NCI-H2196 treated with DMSO at 0.1 percent for 48 hours (cell line): ENCODE measurements around the gene LINC00237.

ENCODE experiments used
- DNase-seq: peaks from one replicate; lab custom pipeline; 2025; ENCODE audit not compliant: unreplicated experiment; lab: John Stamatoyannopoulos, UW

LINC00237 gene

DNA sequence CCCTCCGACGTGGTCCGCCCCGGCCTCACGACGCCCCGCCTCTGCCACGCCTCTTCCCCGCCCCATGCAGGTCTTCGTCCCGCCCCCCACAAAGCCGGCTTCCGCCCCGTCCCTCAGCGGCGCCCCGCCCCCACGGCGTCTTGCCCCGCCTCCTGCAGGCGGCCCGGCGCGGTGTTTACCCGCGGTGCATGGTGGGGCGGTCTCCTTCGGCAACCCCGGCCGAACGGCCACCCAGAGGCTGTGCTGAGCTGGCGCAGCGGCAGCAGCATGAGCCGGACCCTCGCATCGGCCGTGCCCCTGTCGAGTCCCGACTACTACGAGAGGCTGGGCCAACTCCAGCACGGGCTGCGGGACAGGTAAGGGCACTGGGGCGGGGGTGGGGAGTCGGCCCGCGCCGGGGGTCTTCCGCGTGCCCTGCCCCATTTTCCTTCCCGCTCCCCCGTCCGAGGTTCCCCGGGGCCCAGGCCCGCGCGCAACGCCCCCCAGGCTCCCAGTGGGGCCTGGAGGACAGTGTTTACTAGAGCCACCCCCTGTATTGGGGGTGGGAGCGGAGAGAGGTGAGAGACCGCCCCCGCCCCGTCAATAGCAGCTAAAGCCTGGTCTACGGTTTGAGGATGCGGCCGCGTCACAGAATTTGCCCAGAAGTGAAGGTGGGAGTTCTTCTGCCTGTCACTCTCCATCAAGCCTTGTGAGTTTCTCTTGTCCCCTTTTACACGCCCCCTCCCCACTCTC is 19.9 kb upstream of the LINC00237 start, which contains the start of gene KIZ:
TSS of gene KIZ (plus strand) at position 234 of the 732 bp plus-strand sequence. CDS start at position 268, 34 bp downstream.
- DNase-seq = peak; percentile 93

DNA sequence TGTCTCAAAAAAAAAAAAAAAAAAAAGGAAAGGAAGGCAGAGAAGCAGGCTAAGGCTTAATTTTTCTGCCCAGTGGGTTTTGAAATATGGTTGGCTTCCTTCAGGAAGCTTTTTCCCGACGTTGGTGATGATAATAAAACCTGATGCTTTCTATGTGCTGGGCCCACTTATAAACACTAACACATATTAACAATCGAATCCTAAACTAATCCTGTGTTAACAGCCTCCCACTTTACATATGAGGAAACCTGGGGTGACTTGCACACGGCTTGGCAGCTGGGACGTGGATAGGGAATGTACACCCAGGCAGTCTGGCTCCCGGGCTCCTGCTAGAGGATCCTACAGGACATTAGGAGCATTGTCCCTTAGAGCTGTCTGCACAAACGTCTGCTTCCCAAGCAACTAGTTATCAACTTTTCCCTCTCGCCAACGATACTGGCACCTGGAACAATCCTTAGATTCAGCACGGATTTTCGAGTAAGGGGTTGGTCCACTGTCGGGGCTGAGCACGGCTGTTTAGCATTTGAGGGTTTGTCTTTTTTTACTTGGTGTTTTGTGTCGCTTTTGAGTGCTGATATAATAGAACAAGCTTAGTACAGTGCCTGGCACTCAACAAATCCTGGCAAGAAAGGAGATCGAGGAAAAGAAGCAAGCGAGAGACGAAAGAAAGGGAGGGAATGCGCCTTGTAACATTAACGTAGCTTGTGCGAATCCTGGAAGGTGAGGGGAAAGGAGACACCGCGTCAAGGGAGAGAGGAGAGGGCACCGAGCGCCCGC is 19.1 kb upstream of the LINC00237 start:
- peak; percentile 6 for DNase-seq

- DNase-seq = no peak
Measured at GRCh38 chr20:21124190-21124589, 18.0 kb upstream of the LINC00237 start.

DNA sequence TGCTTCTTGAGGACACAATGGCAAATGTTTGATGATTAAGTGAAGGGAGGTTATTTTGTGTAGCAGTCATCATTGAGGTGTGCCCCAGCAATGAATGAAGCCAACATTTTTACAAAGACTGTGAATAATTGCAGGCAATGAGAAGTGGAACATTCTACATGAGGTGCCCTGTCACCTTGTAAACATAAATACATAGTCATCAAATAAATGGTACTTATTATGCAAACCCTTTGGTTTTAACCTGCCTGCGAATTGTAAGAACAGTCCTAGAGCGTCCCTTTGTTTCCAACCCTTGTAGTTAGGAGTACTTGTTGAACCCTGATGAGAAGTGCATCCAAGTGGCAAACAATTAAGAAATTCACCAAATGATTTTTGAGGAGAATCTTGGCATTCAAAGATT is 12.6 kb upstream of the LINC00237 start:
- DNase-seq = no peak

DNA sequence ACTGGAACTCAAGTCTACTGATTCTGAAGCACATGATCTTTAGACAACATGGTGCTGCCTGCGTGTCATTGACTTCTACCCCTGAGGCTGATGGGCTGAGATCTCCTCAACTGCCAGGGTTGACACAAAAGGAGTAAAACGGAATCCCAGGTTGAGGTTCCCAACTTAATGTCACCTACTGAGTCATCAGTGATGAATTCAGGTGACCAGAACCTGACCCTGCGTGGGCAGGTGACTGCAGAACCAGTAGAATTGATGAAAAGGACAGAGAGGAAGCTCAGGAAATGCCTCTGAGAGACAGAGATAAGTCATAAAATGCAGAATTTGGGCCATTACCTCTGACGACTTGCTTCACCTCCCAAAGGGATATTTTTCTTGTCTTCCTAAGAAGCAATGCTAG is 12.0 kb upstream of the LINC00237 start:
- DNase-seq = no peak

DNA sequence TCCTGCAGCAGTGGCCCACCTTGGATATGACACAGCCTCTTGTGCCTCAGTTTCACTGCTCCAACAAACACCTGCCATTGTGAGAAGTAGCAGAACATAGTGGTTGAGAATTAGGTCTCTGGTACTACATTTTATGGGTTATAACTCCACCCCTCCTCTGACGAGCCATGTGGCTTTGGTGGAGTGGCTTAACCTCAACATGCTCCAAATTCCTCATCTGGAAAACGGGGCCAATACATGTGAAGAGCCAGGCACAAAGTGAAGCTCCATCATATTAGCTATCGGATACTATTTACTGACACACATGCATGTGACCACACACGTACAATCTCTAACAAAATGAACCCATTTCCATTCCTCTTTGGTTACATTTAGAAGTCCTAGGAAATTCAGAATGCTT is 11.4 kb upstream of the LINC00237 start:
- no peak for DNase-seq

GRCh38 chr20:21114584-21114983 is 8.4 kb upstream of the LINC00237 start:
- no peak for DNase-seq

DNA sequence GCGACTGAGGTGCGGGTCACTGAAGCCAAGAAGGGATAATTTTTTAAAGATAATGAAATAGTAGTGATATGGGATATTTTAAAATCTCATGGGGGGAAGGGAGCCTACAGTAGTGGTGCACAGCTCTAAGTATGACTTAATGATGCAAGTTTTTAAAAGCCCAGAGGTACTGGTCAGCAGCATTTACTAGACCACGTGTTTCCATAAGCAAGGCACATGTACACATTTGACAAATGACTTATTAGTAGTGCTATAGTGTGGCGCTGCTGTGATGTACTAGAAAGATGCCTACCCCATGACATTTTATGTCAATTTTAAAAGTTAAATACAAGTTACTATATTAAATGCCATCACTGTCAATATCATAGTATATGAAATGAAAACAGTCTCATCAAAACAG is 7.5 kb upstream of the LINC00237 start:
- DNase-seq = no peak

DNA sequence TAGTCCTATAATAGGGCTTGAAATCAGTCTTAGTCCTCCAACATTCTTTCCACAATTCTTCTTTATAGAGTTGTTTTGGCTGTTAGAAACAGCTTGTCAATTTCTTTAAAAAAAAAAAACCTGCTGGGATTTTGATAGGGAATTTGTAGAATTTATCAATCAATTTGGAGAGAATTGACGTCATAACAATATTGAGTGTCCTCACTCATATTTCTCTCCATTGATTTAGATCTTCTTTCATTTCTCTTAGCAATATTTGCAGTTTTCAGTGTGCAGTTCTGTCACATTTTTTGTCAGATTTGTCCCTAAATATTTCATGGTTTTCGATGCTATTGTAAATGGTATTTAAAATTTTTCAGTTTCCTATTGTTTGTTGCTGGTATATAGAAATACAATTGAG is 5.3 kb upstream of the LINC00237 start:
- no peak for DNase-seq

GRCh38 chr20:21110811-21111210 is 4.7 kb upstream of the LINC00237 start:
- no peak for DNase-seq

DNA sequence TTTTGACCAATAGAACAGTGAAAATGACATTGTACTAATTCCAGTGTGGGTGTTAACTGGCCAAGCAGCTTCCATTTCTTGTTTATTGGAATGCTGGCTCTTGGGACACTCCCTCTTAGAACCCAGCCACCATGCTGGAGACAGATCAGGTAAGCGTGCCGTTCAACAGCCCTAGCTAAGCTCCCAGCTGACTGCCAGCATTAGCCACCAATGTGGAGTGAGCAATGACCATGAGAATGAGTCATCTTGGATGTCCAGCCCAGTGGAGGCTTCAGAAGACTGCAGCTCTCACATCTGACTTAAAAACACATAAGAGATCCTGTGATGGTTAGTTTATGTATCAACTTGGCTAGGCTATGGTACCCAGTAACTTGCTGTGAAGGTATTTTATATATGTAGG is 3.0 kb upstream of the LINC00237 start:
- DNase-seq = no peak

- no peak for DNase-seq
Measured at GRCh38 chr20:21105429-21106170, 558 bp downstream of the LINC00237 start.

GRCh38 chr20:21104921-21105320 is 1.2 kb downstream of the LINC00237 start:
- DNase-seq = no peak

- no peak for DNase-seq
Measured at GRCh38 chr20:21104466-21104761, 1.7 kb downstream of the LINC00237 start.

DNA sequence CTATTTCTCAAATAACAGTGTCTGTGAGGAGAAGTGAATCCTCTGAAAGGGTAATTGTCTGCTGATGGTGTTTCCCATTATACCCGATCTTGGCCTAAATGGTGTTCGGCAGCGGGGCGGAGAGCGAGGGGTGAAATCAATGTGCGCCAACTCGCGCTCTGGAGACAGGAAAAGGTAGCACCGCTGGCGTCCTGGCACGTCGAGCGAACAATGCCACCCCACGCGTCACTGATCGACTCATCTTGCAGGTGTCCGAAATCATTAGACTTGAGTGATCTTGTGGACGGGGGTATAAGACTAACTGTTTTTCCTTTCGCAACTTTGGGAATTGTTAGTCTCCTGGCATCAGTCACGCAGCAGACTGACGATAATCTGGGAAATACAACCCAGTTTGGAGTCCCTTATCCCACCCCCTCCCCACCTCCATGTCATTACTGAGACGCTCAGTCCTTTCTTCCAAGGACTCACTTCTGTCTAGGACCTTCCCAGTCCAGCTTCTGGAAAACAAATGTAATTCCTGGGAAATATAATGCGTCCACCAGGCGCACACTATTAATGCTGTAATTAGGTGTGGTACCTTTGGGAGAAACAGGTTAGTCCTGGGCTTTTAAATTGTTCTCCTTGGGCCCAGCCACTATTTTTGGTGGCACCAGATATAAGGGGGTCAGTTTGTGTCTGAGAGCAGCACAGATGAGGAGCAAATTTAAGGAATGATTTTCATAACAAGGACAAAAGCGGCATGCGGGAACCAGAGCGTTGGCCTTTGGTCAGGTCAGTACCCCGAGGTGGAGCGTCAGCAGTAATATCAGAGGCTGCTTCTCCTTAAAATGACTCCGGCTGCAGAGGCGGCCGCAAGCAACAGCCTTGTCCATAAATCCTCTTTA is 2.3 kb downstream of the LINC00237 start:
- DNase-seq = no peak

DNA sequence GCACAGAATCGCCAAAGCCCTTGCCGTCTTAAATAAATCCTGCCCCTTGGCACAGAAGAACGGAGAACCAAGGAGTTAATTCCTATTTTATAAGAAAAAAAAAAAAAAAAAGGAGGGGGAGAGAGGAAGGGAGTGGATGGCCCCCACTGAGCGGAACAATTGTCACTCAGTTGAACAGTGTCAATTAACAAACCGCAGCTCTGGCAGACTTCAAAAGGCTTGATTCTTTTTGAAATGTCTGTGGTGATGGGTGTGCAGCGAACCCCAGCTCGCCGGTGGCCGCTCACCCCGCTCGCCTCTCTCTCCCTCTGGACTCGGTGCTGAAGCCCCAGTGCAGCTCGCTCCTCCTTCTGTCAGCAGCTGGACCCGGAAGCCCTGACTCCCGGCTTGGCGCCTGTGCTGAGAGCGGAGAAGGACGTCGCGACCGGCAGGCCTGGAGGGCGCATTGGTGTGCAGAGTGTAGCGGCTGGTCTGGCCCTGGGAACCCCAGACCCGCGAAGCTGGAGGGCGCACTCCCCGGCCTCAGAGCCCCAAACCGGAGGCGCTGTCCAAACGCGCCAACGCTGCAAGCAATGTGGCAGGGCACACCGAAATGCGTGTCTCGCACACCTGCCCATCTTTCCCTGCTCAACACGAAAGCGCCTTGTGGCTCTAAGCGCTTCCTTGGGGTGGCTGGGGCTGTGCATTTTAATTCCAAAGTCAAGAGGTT is 3.4 kb downstream of the LINC00237 start:
- DNase-seq = no peak

DNA sequence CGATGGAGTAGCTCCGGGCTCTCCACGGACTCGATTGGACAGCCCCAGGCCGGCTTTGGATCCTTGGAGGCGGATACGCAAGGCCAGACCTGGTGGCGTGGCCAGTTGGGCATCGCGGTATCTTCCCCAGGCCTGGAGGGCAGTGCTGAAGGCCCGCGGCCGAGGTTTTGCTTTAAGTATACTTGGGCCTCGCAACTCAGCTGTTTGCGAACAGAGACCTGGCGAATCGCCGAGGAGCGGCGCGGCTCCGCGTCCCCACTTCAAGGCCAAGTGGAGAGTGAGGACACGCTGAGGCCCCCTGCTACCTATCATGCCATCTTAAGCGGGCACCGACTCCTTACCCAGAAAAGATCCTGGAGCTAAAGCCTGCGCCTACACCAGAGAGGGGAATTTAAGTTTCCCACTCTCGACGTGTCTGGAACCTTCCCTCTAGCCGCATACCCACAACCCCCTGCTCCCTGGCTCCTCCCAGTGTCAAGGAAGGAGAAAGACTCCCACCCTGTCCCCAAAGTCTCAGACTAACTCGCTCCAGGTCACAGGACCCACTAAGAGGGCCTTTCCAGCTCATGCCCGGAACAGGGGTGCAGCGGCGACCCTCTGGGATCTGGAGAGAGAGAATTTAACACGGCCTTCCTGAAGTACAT is 4.1 kb downstream of the LINC00237 start:
- DNase-seq = no peak

DNA sequence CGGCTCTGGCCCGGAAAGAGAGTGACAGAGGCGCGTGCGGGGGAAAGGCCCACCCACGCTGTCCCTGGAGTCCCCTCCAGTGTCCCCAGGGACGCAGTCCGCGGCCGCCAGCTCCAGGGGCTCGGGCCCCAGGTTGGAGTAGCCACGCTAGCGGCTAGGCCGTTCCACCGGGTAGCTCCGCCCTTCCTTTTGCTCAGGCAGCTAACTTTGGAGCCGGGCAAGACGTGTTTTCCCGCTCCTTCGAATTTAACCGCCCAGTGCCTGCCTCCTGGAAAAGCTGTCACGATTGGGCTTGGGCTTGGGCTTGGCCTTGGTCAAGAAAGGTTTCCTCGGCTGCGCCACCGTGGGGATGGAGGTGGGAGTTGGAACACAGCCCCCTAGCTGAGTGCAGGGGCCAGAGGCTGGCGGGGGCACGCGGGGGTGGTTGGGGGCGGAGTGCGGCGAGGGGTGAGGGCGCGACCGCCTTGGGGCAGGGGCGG is 4.7 kb downstream of the LINC00237 start:
- DNase-seq = no peak

- no peak for DNase-seq
Measured at GRCh38 chr20:21100578-21101452, 5.3 kb downstream of the LINC00237 start.
